AG04449 (cell line): Measurements from ENCODE around the gene PLET1.

Source experiments
- CTCF ChIA-PET: fragments of 350-600 bp; formaldehyde crosslinking; extraction: SDS; loops from one replicate; lab custom pipeline; 2021; ENCODE audit warnings: antibody characterized with exemption; lab: Yijun Ruan, JAX
- POLR2A ChIA-PET: fragments of 400-600, 350-600 bp; formaldehyde crosslinking; extraction: SDS; loops from one replicate; lab custom pipeline; 2020; ENCODE audit warnings: antibody characterized with exemption, inconsistent platforms; lab: Yijun Ruan, JAX
- DNase-seq: peaks from one replicate; pipeline ENCODE4 v3.0.0-alpha.2; 2010; ENCODE audit warnings: low read depth, low spot score
- H3K4me3 ChIP-seq: 2 replicates; pipeline ENCODE4 v1.5.1; 2011; ENCODE audit warnings: low read depth, mild to moderate bottlenecking, control low read depth, low read length
- CTCF ChIP-seq: IDR thresholded peaks from one replicate; pipeline ENCODE4 v1.5.1; 2011; ENCODE audit warnings: mild to moderate bottlenecking, moderate library complexity, low read length, control low read depth, inconsistent platforms; ENCODE audit not compliant: insufficient read depth; ENCODE audit errors: missing control alignments

Gene PLET1

GRCh38 chr11:112294688-112295340, 34.2 kb upstream of the PLET1 start:
- no peak for DNase-seq
- H3K4me3 ChIP-seq: no peak overlapping the region
- POLR2A ChIA-PET: interaction anchor here (0.5 kb wide), 1 partner anchor 318 kb away, joined by 3 read pairs; no protein-coding TSS in a partner anchor
- no peak for TF ChIP-seq CTCF
- CTCF ChIA-PET: interaction anchor here (1.0 to 3.3 kb wide), 6 partner anchors 14 to 995 kb away, joined by 4 to 26 read pairs (median 6); no protein-coding TSS in a partner anchor

GRCh38 chr11:112293614-112294013, 33.0 kb upstream of the PLET1 start:
- DNase-seq: no peak
- ChIA-PET POLR2A (no interaction called here), CTCF (interaction anchor here (1.0 to 3.3 kb wide), 7 partner anchors 12 to 996 kb away, joined by 3 to 26 read pairs (median 5); no protein-coding TSS in a partner anchor)
- TF ChIP-seq CTCF: no peak
- no peak overlapping the region for H3K4me3 ChIP-seq

GRCh38 chr11:112292785-112293407, 32.2 kb upstream of the PLET1 start:
- DNase-seq: peak; percentile 91
- no peak for TF ChIP-seq CTCF
- POLR2A ChIA-PET: interaction anchor here (0.7 kb wide), 1 partner anchor 29 kb away, joined by 4 read pairs; no protein-coding TSS in a partner anchor
- H3K4me3 ChIP-seq: no peak overlapping the region
- CTCF ChIA-PET: interaction anchor here (1.1 to 3.3 kb wide), 7 partner anchors 12 to 295 kb away, joined by 3 to 26 read pairs (median 6); no protein-coding TSS in a partner anchor

- ChIA-PET POLR2A (no interaction called here), CTCF (interaction anchor here (0.6 to 2.2 kb wide), 7 partner anchors 10 to 1588 kb away, joined by 3 to 7 read pairs (median 4); no protein-coding TSS in a partner anchor)
- no peak overlapping the region for H3K4me3 ChIP-seq
- no peak for TF ChIP-seq CTCF
- DNase-seq: no peak
Measured at GRCh38 chr11:112292188-112292587, 31.5 kb upstream of the PLET1 start.

- ChIA-PET CTCF (interaction anchor here (0.6 to 2.2 kb wide), 6 partner anchors 9 to 999 kb away, joined by 3 to 7 read pairs (median 4); no protein-coding TSS in a partner anchor), POLR2A (no interaction called here)
- no peak for DNase-seq
- TF ChIP-seq CTCF: no peak
- no peak overlapping the region for H3K4me3 ChIP-seq
Measured at GRCh38 chr11:112291191-112291590, 30.5 kb upstream of the PLET1 start.

GRCh38 chr11:112290493-112290850, 29.8 kb upstream of the PLET1 start:
- TF ChIP-seq CTCF: no peak
- CTCF ChIA-PET: interaction anchor here (1.3 kb wide), 1 partner anchor 999 kb away, joined by 4 read pairs; no protein-coding TSS in a partner anchor
- no peak for DNase-seq
- POLR2A ChIA-PET: no interaction called here
- H3K4me3 ChIP-seq: peak overlapping the region; percentile 73
